Fibroblast of the conjunctiva (primary cell): ENCODE data around the gene KCNH5.
A peak's percentile ranks its signal among the peaks of the same experiment; 100 is the strongest.

Experiments
- DNase-seq: peaks from one replicate; pipeline ENCODE4 v3.0.0-alpha.2; 2010; ENCODE audit warnings: low read depth

The KCNH5 gene

DNA sequence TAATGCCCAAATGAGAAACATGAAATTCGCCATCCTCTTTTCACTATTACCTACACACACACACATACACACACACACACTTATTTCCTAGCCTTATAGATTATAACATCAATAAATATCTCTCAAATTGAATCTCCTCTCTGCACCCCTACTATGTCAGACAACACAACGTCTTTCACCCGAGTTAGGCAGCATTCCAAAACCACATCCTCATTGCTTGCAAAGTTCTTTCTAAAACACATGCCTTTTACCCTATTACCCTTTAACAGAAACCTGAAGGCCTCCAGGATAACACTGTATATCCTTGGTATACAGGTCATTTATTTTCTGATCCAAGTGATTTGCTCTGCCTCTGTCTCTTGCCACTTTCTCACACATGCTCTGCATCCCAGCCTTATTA lies 56.3 kb downstream of the KCNH5 start:
- DNase-seq, result no peak

DNA sequence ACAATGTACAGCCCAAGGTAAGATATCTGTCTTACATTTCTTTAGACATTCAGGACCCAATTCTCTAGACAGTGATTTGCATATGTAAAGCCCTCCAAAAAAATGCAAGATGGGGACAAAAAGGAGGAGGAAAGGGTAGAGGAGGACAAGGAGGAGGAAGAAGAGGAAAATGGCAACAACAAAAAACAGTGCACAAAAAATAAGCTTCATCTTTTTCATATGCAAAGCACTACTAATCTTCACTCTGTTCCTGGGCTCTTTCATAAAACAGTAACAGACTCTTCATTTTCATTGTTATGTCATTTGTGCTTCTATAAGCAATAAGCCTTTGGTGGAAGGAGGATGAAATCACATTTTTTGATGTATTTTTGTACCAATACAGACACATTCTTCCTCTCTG lies 61.4 kb downstream of the KCNH5 start:
- no peak for DNase-seq

DNA sequence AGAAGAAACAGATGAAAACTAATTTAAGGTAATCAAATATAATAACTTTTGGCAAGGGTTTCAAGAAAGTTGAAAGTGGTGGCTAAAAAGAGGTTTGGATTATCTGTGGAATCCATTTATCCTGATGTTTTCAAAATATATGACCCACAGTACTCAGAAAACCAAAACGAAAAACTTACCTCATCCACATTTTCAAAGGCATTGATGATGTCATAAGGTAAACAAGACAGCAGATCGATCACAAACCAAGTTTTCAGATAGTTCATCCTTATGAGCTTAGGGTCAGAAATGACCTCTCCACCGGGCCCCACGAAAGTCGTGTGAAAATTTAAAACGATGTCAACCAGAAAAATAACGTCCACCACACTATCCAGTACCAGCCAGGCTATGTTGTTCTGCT lies 64.6 kb downstream of the KCNH5 start:
- no peak for DNase-seq

DNA sequence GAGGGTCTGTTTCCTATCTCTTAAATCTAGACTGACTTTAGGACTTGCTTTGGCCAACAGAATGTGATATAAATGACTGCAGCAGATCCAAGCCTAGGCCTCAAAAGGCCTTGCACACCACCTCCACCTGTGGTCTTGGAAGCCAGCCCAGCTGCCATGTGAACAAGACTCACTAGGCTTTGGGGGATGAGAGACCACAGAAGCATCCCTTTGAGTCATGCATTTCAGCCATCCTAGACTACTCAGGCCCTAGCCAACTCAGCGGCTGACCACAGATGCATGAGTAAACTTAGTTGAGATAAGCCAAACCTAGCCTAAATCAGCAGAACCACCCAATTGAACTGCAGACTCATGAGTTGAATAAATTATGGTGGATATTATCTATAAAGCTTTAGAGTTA lies 87.7 kb downstream of the KCNH5 start:
- peak; percentile 13 for DNase-seq

DNA sequence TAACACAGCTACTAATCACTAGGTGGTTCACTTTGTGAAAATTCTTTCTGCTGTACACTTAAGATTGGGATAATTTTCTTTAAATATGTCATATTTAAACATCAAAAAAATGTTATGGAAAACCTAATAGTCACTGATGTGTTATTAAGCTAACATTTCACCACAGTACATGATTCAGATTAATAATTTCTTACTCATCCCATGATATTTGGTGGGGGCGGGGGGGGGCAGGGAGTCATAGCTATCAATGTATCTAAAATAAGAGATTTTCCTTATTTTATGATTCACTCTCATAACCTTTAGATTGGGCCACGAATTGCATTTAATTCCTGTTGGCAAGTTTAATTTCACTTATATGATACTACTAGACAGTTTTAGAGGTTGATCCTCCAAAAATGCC lies 88.8 kb downstream of the KCNH5 start:
- DNase-seq, result no peak

DNA sequence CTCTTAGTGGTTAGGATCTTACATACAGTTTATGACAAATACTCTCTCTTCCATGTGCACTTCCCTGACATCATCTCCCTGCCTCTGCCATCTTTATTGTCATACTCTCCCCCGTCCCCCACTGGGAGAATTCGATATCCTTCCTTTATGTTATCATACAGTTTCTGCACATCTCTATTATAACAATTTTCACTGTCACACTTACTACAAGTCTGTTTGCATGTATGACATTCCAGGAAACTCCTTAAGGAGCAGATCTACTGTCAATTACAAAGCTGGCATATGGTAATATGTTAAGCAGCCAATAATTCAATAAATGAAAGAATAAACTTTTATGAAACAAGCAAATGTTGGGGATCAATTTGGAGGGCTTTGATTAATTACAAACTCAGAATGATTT lies 91.1 kb downstream of the KCNH5 start:
- no peak for DNase-seq

DNA sequence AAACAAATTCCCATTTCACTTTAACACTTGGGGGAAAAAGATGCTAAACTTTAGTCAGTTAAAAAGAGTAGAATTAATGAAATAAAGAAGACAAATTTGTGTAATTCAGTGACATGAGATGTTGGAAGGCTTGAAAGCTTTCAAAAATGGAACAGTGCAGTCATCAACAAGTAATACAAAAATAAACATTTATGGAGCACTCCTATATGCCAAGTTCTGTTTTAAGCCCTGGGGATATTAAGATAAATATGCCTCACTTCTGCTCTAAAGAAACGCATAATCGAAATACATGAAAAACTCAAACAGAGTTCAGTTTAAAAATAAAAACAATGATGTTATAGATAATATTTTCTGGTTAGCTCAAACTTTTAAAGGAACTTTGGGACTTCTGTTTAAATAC lies 93.0 kb downstream of the KCNH5 start:
- no peak for DNase-seq

DNA sequence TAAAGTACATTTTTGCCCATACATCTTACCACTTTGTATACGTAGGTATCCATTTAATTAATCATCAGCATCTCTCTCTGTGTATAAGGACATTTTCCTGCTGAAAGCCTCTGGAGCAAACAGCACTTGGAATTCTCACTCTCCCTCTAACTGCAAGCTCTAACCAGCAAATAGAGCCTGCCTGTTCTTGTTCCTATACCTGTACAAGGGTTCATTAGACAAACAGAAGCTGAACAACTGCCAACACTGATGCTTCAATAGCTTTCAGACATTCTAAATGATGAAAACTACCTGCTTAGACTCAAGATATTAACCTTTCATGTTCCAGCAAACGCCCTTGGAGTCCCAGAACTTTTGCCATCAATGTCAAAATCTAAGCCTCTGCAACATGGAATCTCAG lies 98.0 kb downstream of the KCNH5 start:
- DNase-seq, result no peak

DNA sequence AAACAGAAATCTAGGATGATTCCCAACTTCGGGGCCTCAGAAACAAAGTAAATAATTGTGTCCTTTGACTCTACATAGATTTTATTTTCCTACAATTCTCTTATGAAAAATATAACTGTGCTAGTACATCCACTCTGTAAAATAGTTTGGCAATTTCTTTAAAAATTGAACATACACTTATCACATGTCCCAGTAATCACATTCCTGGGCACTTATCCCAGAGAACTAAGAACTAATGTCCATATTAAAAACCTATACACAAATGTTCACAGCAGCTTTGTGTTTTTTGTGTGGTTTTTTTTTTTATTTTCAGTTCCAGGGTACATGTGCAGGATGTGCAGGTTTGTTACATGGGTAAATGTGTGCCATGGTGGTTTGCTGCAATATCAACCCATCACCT lies 99.0 kb downstream of the KCNH5 start:
- DNase-seq, result no peak

DNA sequence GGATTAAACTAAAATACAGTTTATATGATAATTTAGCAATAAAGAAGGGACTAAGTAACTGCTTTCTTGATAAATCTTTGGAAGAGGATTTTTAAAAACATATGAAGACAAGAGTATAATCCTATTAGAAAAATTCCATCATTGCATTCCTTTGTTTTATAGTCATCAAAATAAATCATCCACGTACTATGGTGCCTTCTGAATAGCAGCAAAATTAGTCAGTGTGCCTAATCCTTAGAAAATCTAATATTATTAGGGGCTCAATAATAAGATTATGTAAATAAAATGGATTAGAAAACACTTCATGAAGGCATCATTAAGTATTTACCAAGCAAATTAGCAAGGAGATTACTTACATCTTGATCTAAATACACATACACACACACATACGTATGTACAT lies 102.1 kb downstream of the KCNH5 start:
- no peak for DNase-seq

DNA sequence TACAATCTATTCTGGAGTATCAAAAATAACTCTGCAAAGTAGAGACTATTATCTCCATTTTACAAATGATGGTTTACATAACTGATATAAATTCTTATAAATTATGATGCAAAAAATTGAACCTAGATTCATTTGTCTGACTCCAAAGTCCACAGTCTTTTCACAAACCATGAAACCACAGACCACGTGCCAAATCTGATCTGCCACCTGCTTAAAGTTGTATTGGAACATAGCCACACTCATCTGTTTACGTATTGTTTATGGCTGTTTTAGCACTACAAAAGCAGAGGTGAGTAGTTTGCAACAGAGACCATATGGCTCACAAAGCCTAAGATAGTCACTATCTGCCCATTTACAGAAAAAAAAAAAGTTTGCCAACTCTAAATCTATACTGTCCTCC lies 105.3 kb downstream of the KCNH5 start:
- DNase-seq, result no peak

DNA sequence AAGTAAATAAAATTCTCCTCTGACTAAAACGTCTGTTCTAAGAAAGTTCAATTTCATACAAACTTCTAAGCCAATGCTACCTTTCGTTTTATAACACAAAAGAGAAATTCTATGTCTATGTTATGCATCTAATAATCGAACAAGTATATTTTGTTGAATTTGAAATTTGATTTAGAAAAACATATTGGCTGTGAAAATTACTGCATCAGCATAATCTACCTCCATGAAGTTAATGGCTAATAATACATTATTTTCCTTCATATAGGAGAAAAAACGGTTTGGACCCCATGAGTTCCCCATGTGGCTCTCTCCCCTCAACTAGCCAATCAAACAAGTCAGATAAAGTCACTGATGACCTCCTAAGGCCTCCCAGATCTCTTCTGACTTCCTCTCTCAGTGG lies 106.5 kb downstream of the KCNH5 start:
- DNase-seq, result no peak

DNA sequence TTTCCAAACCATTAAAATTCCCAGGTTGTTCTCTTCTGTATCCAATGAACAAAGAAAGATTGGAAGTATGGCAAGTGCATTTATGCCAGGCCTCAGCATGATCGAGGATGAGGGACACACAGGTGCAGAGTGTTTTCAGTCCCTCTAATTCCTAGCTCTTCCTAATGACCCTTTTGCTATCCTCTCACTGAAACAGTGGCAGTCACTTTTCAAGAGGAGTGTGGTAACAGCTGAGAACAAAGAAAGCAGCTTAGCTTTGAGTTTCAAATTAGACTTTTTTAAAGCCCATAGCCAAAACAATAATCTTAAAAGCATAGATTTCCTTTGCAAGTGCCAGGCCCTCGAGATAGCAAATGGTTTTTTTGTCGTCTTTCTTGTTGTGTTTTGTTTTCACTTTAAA lies 110.8 kb downstream of the KCNH5 start:
- DNase-seq, result no peak

DNA sequence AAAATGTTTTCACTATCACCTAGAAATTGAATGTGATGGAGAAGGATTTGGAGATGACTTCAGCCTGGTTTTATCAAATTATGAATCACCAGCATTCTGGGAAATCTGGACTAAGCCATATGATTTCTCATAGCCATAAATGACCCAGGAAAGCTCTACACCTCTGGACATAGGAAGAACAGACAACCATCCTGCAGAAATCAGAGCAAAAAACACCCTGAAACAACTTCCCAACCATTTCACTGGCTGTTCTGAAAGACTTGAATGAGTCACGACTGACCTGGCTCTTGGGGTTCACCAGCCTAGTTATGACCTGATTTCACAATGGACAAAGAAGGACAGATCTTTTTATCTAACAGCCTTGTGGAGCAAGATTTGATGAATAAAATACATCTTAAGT lies 123.8 kb downstream of the KCNH5 start:
- DNase-seq, result no peak

DNA sequence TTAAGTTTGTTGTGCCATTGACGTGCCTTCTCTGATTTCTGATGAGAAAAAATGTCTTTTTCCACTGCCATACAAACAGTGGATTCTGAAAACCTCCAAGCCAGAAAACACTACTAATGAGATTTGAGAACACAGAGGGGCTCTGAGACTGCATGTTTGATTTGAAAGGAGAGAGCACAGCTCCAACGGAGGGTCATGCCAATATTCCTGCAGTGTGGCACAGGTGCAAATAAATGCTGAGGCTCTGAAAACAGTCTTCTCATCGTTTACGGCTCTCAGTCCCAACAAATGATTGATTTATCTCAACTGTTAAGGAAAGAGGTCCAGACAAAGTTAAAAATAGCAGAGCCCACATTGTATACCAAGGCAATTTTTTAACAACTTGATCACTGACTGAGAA lies 128.7 kb downstream of the KCNH5 start:
- DNase-seq, result no peak

DNA sequence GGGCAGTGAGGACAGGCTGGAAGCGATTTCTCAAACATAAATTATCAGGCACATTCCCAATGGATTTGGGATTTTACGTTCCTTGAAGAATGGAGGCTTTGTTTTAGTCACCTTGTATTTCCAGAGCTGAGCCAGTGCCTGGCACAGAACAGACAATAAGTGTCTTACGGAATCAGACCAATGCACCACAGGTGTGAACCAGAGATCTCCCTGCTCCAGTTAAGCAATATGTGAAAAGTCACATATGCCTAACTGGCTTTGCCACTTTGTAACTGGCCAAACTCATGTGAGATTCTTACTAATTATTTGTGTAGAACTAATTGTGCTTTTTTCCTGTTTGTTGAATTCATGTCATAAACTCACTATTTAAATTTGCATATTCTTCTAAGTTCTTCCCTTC lies 130.4 kb downstream of the KCNH5 start:
- DNase-seq, result no peak

DNA sequence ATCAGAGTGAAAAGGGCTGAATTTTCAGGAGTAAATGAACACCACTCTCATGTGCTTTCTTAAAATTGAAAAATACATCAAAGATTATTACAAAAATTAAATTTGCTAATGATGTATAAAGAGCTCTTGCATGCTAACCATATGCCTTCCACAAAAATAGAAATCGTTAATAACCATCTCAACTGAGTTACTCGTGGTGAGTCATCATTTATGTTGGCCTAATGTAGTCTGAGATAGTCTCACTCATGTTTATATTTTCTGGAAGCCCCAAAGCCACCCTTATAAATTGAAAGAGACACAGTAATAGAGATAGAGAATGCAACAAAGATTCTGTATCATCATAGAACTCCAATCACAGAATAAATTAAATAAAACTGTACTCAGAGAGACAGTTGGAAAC lies 131.2 kb downstream of the KCNH5 start:
- peak; percentile 1 for DNase-seq

DNA sequence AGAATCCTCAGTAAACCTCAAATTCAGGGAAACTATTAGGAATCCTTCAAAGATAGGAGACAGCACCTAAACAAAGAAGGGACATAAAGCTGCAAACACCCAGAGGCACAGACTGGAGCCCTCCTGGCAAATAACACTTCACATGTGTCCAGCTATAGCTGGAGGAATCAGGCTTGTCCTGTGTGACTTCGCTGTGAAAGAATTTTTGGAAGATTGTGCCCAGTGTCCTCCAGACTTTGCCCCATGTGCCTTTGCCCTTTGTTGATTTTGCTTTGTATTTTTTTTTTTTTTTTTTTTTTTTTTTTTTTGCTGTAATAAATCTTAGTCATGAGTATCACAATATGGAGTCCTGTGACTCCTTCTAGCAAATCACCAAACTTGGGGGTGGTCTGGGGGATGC lies 136.8 kb downstream of the KCNH5 start:
- DNase-seq, result no peak

DNA sequence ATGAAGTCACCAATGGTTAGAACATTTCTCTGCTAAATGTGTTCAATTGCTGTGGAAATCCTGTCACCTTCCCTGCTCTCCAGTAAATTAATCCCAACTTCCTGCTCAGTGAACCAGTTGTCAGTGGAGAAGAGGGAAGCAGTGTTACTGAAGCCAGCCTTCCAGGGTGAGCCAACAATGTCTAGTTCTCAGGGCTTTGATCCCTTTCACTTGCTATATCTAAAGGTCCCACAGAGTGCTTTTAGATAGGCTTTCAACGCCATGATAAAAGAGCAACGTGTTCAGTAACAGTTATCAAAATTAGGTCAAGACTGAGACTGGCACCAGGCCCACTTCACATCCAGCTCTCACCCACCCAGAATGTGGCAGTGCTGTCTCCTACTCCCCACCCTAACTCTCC lies 139.7 kb downstream of the KCNH5 start:
- no peak for DNase-seq

DNA sequence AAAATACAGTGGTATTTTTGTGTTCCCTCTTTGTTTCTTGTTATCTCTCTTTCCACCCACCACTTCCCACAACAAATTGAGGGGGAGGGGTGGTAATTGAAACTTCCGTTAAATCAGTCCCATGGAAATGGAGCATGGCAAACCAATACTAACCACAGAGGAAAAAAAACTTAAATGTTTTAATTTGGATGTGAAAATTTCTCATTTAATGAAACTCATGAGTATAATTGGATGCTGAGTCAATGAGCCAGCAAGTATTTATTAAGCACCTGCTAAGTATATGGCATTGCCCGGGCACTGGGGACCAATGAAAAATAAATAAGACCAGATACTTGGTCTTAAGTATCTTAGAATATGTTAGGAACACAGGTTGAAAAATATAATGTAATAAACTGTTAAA lies 147.5 kb downstream of the KCNH5 start:
- no peak for DNase-seq

DNA sequence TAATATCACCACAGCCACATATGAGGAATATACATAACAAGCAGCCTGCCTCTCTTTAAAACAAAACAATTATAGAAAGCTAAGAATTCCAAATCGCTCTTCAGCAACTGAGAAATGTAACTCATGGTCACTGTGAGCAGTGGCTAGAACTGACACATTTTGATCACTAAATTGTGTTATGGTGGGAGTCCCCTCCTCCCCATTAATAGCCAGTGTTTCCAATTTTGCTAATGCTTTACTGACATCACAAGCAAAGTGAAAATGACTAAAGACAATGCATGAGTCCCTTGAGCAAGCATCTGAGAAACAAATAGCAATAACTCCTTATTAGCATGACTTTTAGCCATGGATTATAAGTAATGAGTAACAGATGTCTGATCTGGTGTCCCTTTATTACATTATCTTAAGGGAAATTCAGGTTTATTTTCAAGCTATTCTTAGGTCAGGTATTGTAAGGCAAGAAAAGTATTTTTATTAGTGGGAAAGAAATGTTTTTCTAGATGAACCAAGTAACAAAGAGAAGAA lies 148.3 kb downstream of the KCNH5 start:
- peak; percentile 1 for DNase-seq

DNA sequence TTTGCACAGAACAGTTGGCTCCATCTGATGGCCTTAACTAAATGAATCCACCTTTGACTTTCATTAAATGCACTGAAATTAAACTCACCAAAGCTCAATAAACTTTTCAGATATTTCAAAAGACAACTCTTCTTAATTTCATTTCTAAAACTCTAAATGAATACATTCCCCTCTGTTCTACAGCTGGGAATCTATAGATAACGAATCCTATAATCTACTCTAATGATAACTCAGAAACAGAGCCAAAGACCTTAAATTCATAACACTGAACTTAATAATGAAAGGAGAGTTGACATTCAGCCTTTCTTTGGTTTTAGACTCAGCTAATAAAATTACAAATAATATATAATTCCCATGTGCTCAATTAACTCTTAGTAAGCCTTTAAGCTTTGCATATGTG lies 150.5 kb downstream of the KCNH5 start:
- DNase-seq, result no peak

DNA sequence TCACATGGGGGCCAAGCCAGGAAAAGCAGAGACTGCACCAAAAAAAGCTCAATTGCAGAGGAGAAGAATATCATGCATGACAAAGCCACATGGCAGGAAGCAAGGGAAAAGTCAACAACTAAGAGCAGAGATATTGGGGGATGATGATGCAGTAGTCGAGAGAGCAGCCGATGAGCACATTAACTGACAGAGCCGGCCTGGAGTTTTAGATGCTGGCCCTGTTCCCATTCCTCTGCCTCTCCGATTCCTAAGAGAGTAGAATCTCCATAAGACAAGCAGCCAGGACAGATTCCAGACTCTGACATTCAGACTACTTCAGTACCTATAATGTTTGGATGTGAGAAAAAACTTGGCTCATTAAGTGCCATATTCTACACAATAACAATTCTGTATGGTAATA lies 155.9 kb downstream of the KCNH5 start:
- no peak for DNase-seq

DNA sequence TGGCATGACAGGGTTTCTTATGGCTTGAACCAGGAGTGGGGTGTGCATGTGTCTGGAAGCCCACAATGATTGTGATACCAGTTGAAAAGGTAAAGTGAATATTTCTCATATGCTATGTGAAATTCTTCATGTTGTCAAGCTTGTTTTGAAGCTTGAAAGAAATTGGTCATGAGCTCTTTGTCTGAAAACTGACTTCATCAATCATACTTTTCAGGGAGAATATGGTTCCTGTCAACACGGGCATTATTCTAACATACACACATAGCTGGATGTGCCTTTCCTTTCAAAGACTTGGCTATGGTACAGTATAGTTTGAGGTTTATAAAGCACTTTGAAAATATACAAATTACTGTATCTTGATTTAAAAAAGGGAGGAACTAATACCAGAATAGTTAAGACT lies 158.8 kb downstream of the KCNH5 start:
- no peak for DNase-seq

DNA sequence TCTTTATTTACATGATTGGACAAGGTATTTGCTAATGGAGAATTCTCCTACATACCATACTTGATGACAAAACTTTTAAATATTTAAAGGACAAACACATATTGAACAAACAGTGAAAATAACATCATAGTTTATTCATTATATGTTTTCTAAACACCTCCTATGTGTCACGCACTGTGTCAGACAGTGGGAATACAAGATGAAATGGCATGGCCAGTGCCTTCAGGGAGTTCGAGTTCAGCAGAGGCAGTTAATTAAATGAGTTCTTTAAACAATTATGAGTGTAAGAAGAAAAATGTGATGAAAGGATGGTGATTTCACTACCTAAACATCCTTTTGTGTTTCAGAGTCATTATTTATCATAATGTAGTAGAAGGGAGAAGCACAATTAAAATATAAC lies 159.8 kb downstream of the KCNH5 start:
- no peak for DNase-seq
